Tibial nerve (tissue), 4 donors: ENCODE data around the gene ANO5.

Source experiments
- CTCF ChIP-seq, 5 experiments: fragments of 200-600 bp in 3 of 5; fragments of 450-650 bp in 2 of 5; sonication (generic) in 3 of 5; IDR thresholded peaks; one replicate each; pipeline ENCODE4 v1.5.1; 2016 to 2019; ENCODE audit warnings: antibody characterized with exemption in 5 of 5, mild to moderate bottlenecking in 3 of 5, moderate library complexity in 2 of 5
- EP300 ChIP-seq, 2 donors: sonication (generic); formaldehyde crosslinking; IDR thresholded peaks; one replicate each; pipeline ENCODE4 v1.6.1; 2017; ENCODE audit warnings: antibody characterized with exemption in 2 of 2, mild to moderate bottlenecking in 1 of 2
- POLR2A ChIP-seq, 2 donors: fragments of 450-650 bp; IDR thresholded peaks; one replicate each; pipeline ENCODE4 v1.6.1; 2017; ENCODE audit warnings: antibody characterized with exemption in 2 of 2, mild to moderate bottlenecking in 2 of 2, moderate library complexity in 2 of 2

GRCh38 chr11:22161489-22161888 is 31.4 kb upstream of the ANO5 start:
- TF ChIP-seq CTCF (IDR thresholded peaks at IDR 0.05) = no peak
- TF ChIP-seq POLR2A (IDR thresholded peaks at IDR 0.05) = no peak
- no peak for TF ChIP-seq EP300 (IDR thresholded peaks at IDR 0.05)
